H1 (cell line): ENCODE results near the gene ANK3. TPM values are rescaled to one million over a fixed set of nuclear protein-coding genes. Genes with fewer than 3 reads are reported as not detected.

ENCODE experiments used
- CTCF ChIA-PET: fragments of 300-600 bp; sonication (Branson Sonifier 250); formaldehyde crosslinking; loops from one replicate; lab custom pipeline; 2021; ENCODE audit not compliant: partially characterized antibody; lab: Charles Lee
- POLR2A ChIA-PET: fragments of 300-600 bp; sonication (Branson Sonifier 250); formaldehyde crosslinking; loops from one replicate; lab custom pipeline; 2021; ENCODE audit warnings: inconsistent platforms; ENCODE audit not compliant: partially characterized antibody; lab: Charles Lee
- DNase-seq, 2 experiments: peaks; one replicate each; pipeline versions ENCODE4 v3.0.0 to v3.0.0-alpha.2; 2010 to 2022; ENCODE audit warnings: low spot score in 2 of 2, low read depth in 1 of 2, mixed read lengths in 1 of 2
- FAIRE-seq: peaks from 2 replicates; lab custom pipeline; 2011; peaks lifted over from hg19 to GRCh38; lab: Jason Lieb, UNC
- H2AFZ ChIP-seq: 2 replicates; pipeline ENCODE4 v1.8.1; 2012; ENCODE audit warnings: low read length, inconsistent platforms
- H2AK5ac ChIP-seq: 2 replicates; pipeline ENCODE4 v1.6.1; 2013; ENCODE audit warnings: low read depth, low read length
- H2BK120ac ChIP-seq: replicated peaks from 2 replicates; pipeline ENCODE3; 2013; ENCODE audit warnings: low read depth, low read length, inconsistent platforms
- H2BK12ac ChIP-seq: 2 replicates; pipeline ENCODE4 v1.6.1; 2013; ENCODE audit warnings: low read depth, low read length
- H2BK15ac ChIP-seq: 2 replicates; pipeline ENCODE4 v1.6.1; 2013; ENCODE audit warnings: low read length
- H2BK20ac ChIP-seq: 2 replicates; pipeline ENCODE4 v1.6.1; 2013; ENCODE audit warnings: low read length
- H2BK5ac ChIP-seq: 2 replicates; pipeline ENCODE4 v1.6.1; 2013; ENCODE audit warnings: low read depth, low read length
- H3K14ac ChIP-seq: 2 replicates; pipeline ENCODE4 v1.6.1; 2013; ENCODE audit warnings: inconsistent platforms; ENCODE audit not compliant: insufficient read length
- H3K18ac ChIP-seq: 2 replicates; pipeline ENCODE4 v1.6.1; 2013; ENCODE audit warnings: low read length; ENCODE audit errors: extremely low read depth
- H3K23ac ChIP-seq: 2 replicates; pipeline ENCODE4 v1.6.1; 2013; ENCODE audit warnings: inconsistent platforms; ENCODE audit not compliant: insufficient read length
- H3K23me2 ChIP-seq: 2 replicates; pipeline ENCODE4 v1.6.1; 2013; ENCODE audit warnings: low read depth, low read length
- H3K27ac ChIP-seq: 2 replicates; pipeline ENCODE4 v1.6.1; 2011; ENCODE audit warnings: low read depth, low read length, inconsistent platforms
- H3K27me3 ChIP-seq, 4 experiments: replicated peaks in 1 of 4; 1 replicate in 1 of 4; 2 replicates in 3 of 4; pipeline versions ENCODE4 v1.6.1 to v1.8.1; 2011 to 2013; ENCODE audit warnings: low read length in 3 of 4, mild to moderate bottlenecking in 3 of 4, inconsistent platforms in 2 of 4, mixed read lengths in 2 of 4, moderate library complexity in 1 of 4; ENCODE audit not compliant: control insufficient read depth in 3 of 4, insufficient read depth in 3 of 4; ENCODE audit errors: extremely low read depth in 1 of 4
- H3K36me3 ChIP-seq, 4 experiments: 2 replicates each; pipeline versions ENCODE4 v1.6.1 to v1.8.1; 2011 to 2013; ENCODE audit warnings: mild to moderate bottlenecking in 4 of 4, low read length in 3 of 4, moderate library complexity in 2 of 4, control low read depth in 1 of 4, inconsistent platforms in 1 of 4; ENCODE audit not compliant: insufficient read depth in 4 of 4, control insufficient read depth in 2 of 4
- H3K4ac ChIP-seq: replicated peaks from 2 replicates; pipeline ENCODE3; 2013; ENCODE audit warnings: low read length, low read depth, mixed read lengths, inconsistent platforms; ENCODE audit not compliant: insufficient read length
- H3K4me1 ChIP-seq, 4 experiments: replicated peaks in 1 of 4; 1 replicate in 1 of 4; 2 replicates in 3 of 4; pipeline versions ENCODE4 v1.6.1 to v1.8.1; 2011 to 2013; ENCODE audit warnings: low read length in 3 of 4, inconsistent platforms in 2 of 4, mixed read lengths in 1 of 4; ENCODE audit not compliant: insufficient read depth in 4 of 4, control insufficient read depth in 3 of 4
- H3K4me2 ChIP-seq, 2 experiments: 2 replicates each; pipeline versions ENCODE4 v1.6.1 to v1.8.1; 2011 to 2013; ENCODE audit warnings: low read depth in 2 of 2, low read length in 2 of 2, control low read depth in 1 of 2, inconsistent platforms in 1 of 2, mild to moderate bottlenecking in 1 of 2; ENCODE audit not compliant: insufficient read depth in 1 of 2
- H3K4me3 ChIP-seq, 4 experiments: fragments of 200-600, 300-600 bp in 1 of 4; sonication (generic), shearing (Covaris generic), sonication (Bioruptor Twin) in 1 of 4; 2 replicates each; pipeline versions ENCODE4 v1.5.1 to v1.8.1; 2011 to 2016; ENCODE audit warnings: low read length in 4 of 4, low read depth in 3 of 4, control low read depth in 2 of 4, inconsistent platforms in 2 of 4, mild to moderate bottlenecking in 2 of 4, mixed read lengths in 1 of 4, moderate library complexity in 1 of 4; ENCODE audit not compliant: insufficient read depth in 2 of 4; ENCODE audit errors: extremely low read depth in 1 of 4
- H3K56ac ChIP-seq: replicated peaks from 2 replicates; pipeline ENCODE3; 2013; ENCODE audit warnings: low read depth, mild to moderate bottlenecking, mixed read lengths, low read length, inconsistent platforms; ENCODE audit not compliant: insufficient read length
- H3K79me1 ChIP-seq: 2 replicates; pipeline ENCODE4 v1.6.1; 2013; ENCODE audit warnings: low read depth, low read length, control low read depth
- H3K79me2 ChIP-seq, 2 experiments: 2 replicates each; pipeline versions ENCODE4 v1.6.1 to v1.8.1; 2012 to 2013; ENCODE audit warnings: low read length in 2 of 2, mild to moderate bottlenecking in 2 of 2, inconsistent platforms in 1 of 2; ENCODE audit not compliant: insufficient read depth in 2 of 2, control insufficient read depth in 1 of 2
- H3K9ac ChIP-seq, 4 experiments: replicated peaks in 1 of 4; 1 replicate in 1 of 4; 2 replicates in 3 of 4; pipeline versions ENCODE4 v1.6.1 to v1.8.1; 2011 to 2013; ENCODE audit warnings: low read depth in 3 of 4, low read length in 3 of 4, control low read depth in 2 of 4, mild to moderate bottlenecking in 2 of 4, moderate library complexity in 2 of 4, inconsistent platforms in 1 of 4; ENCODE audit errors: extremely low read depth in 1 of 4
- H3K9me3 ChIP-seq, 2 experiments: 2 replicates each; pipeline versions ENCODE4 v1.6.1 to v1.8.1; 2012 to 2013; ENCODE audit warnings: mild to moderate bottlenecking in 2 of 2, moderate library complexity in 2 of 2, control low read depth in 1 of 2, inconsistent platforms in 1 of 2, low read depth in 1 of 2, low read length in 1 of 2, mixed read lengths in 1 of 2; ENCODE audit not compliant: insufficient read depth in 2 of 2
- H4K20me1 ChIP-seq, 2 experiments: replicated peaks in 1 of 2; 2 replicates each; pipeline versions ENCODE3 to v1.8.1; 2011 to 2013; ENCODE audit warnings: inconsistent platforms in 2 of 2, low read length in 2 of 2, mild to moderate bottlenecking in 1 of 2; ENCODE audit not compliant: insufficient read depth in 2 of 2, control insufficient read depth in 1 of 2
- H4K5ac ChIP-seq: 2 replicates; pipeline ENCODE4 v1.6.1; 2013; ENCODE audit warnings: low read length, low read depth, mixed read lengths, inconsistent platforms; ENCODE audit not compliant: insufficient read length
- H4K8ac ChIP-seq: 2 replicates; pipeline ENCODE4 v1.8.0; 2013; ENCODE audit warnings: mild to moderate bottlenecking, moderate library complexity, low read length, inconsistent platforms; ENCODE audit not compliant: insufficient read depth; ENCODE audit errors: extremely low read depth
- H4K91ac ChIP-seq: replicated peaks from 2 replicates; pipeline ENCODE3; 2013; ENCODE audit warnings: low read length, mixed read lengths, inconsistent platforms; ENCODE audit not compliant: insufficient read length
- CBX5 ChIP-seq: fragments of 300-800, 300-1000 bp; sonication (generic); IDR thresholded peaks from 2 replicates; pipeline ENCODE4 v1.7.1; 2016; ENCODE audit warnings: antibody characterized with exemption, low read length, low read depth
- CEBPB ChIP-seq: IDR thresholded peaks from 2 replicates; pipeline ENCODE4 v1.6.1; 2012; ENCODE audit warnings: low read depth, low read length
- GABPA ChIP-seq: IDR thresholded peaks from 2 replicates; pipeline ENCODE4 v1.6.1; 2011; ENCODE audit warnings: mild to moderate bottlenecking, low read length, moderate library complexity, borderline replicate concordance; ENCODE audit not compliant: insufficient read depth
- JUND ChIP-seq: IDR thresholded peaks from 2 replicates; pipeline ENCODE4 v1.6.1; 2011; ENCODE audit warnings: mild to moderate bottlenecking, improper control_type of control experiment, low read length
- SRF ChIP-seq: IDR thresholded peaks from 2 replicates; pipeline ENCODE4 v1.6.1; 2011; ENCODE audit warnings: mild to moderate bottlenecking, low read depth, low read length, moderate library complexity
- WGBS, 2 experiments: shearing (Covaris generic) in 1 of 2; methylation state at CpG; one replicate each; pipeline versions ENCODE4 v1.1.6 to v1.1.7; 2013 to 2015; ENCODE audit warnings: low lambda C conversion rate in 2 of 2, mixed read lengths in 2 of 2, inconsistent platforms in 1 of 2, low coverage in 1 of 2, missing lambda C conversion rate in 1 of 2; ENCODE audit not compliant: insufficient replicate concordance in 2 of 2, insufficient coverage in 1 of 2, insufficient read length in 1 of 2; ENCODE audit errors: extremely low coverage in 1 of 2, missing lambda C conversion rate in 1 of 2; 5-methylcytosine and 5-hydroxymethylcytosine counted together
- polyA plus RNA-seq, 7 experiments: library from polyadenylated mRNA; depleted of rRNA in 3 of 7; stranded (reverse) in 5 of 7; unstranded in 2 of 7; fragments of >200 nt in 5 of 7; fragments of 200-250 nt in 2 of 7; gene quantifications; 1 replicate in 5 of 7; 2 replicates in 1 of 7; 4 replicates in 1 of 7; pipeline versions ENCODE4 v1.2.1 to v1.2.3, GENCODE V29; 2011 to 2013; ENCODE audit warnings: missing spikeins in 2 of 7, mixed read lengths in 2 of 7
- total RNA-seq: library from RNA; stranded (reverse); fragmentation: NEBNext Ultra II Directional; extraction: Animal tissue kit (Norgen Biotek cat#: 25700); gene quantifications from 2 replicates; pipeline ENCODE4 v1.2.1, GENCODE V29; 2021

ANK3 gene
- total and polyA plus RNA-seq, 2 of the 8 experiments (the other 6 are each of a cell fraction or from before 2014, with no cell fraction given), result 18.1 to 67.9 TPM

DNA sequence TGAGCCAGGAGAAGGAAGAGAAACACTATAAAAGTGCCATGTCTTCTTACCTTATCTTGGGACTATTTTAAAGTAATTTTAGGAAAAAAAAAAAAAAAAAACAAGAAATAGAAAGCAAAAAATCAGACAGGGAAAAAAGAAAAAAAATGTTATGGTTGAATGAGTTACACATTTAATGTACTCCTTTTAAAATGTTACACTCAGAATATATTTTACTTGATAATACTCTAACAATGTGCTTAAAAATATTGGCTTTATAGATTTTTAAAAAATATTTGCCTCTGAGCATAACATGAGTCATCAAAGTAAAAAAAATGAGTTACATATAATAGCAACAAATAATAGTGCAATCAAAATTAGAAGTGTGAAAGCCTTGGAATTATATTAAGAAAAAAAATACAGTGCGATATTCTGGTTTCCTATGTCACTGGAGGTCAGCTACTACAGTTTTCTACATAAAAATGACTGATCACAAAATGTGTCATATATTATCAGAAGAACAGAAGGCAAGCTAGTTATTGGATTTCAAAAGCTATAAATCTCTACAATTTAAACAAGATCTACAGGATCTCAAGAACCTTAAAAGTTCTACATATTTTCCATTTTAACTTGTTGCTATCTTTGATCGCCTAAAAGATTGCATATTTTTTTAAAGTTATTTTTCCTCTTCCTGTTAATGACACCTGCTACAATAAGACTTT lies 252.2 kb downstream of the ANK3 start:
- H2BK12ac ChIP-seq, result no peak overlapping the region
- H4K20me1 ChIP-seq, result no peaks in the 10 kb centered on the region
- H3K18ac ChIP-seq, result no peak overlapping the region
- H3K79me1 ChIP-seq, result no peaks in the 10 kb centered on the region
- no peak overlapping the region for H2BK120ac ChIP-seq
- H4K8ac ChIP-seq, result no peak overlapping the region
- peaks cover 0 to 16% of the 10 kb centered on the region in 2 experiments; a peak in 2 of 4 replicates for H3K79me2 ChIP-seq
- no peak overlapping the region for H2BK20ac ChIP-seq
- H2AK5ac ChIP-seq, result no peak overlapping the region
- H2BK5ac ChIP-seq, result no peak overlapping the region
- H3K23ac ChIP-seq, result no peak overlapping the region
- no peaks in the 10 kb centered on the region for H3K9me3 ChIP-seq
- POLR2A ChIA-PET, result no interaction called here
- peaks cover 0 to 10% (median 4%) of the 10 kb centered on the region in 4 experiments; a peak in 2 of 7 replicates for H3K4me1 ChIP-seq
- H3K23me2 ChIP-seq, result peaks cover 4% of the 10 kb centered on the region
- CTCF ChIA-PET, result interaction anchor here (0.6 to 1.9 kb wide), 8 partner anchors 13 to 621 kb away, joined by 3 to 4 read pairs (median 3); no protein-coding TSS in a partner anchor
- DNase-seq, result no peak
- H4K91ac ChIP-seq, result no peak overlapping the region
- no peak overlapping the region for H3K56ac ChIP-seq
- no peak overlapping the region for H3K4me2 ChIP-seq
- no peak overlapping the region for H3K14ac ChIP-seq
- H2AFZ ChIP-seq, result no peak overlapping the region
- TF ChIP-seq GABPA (no peak), CEBPB (no peak), JUND (no peak), CBX5 (no peak), SRF (no peak)
- no peak overlapping the region for H3K9ac ChIP-seq
- no peak overlapping the region for H4K5ac ChIP-seq
- H3K4ac ChIP-seq, result no peak overlapping the region
- WGBS, 2 experiments, result 91% methylated on average over 2 of the region's 2 CpGs; no CpG with 5 or more reads in 1 of the 2 experiments
- FAIRE-seq, result no peak
- no peak overlapping the region for H2BK15ac ChIP-seq
- peak overlapping the region in 1 of 4 experiments; percentile 78; a peak in 1 of 8 replicates for H3K4me3 ChIP-seq
- H3K27ac ChIP-seq, result no peak overlapping the region
- H3K36me3 ChIP-seq, result peaks cover 0 to 3% (median 0%) of the 10 kb centered on the region in 4 experiments; a peak in 1 of 8 replicates
- no peaks in the 10 kb centered on the region for H3K27me3 ChIP-seq
